OCI-LY3 (cell line): Measurements from ENCODE around the gene XK.

Experiments used
- H2AFZ ChIP-seq: fragments of 200-600, 300-600 bp; shearing (Covaris generic); 2 replicates; pipeline ENCODE4 v1.6.0; 2014; ENCODE audit warnings: antibody characterized with exemption, low read depth, low read length
- H3K27ac ChIP-seq: fragments of 200-600, 300-600 bp; sonication (generic); 2 replicates; pipeline ENCODE4 v1.5.1; 2014; ENCODE audit warnings: mild to moderate bottlenecking, low read length, moderate library complexity, mixed read lengths
- H3K27me3 ChIP-seq: fragments of 200-600, 300-600 bp; sonication (generic); 2 replicates; pipeline ENCODE4 v1.6.1; 2014; ENCODE audit warnings: low read depth, low read length, mixed read lengths
- H3K36me3 ChIP-seq: fragments of 200-600, 300-600 bp; sonication (generic); replicated peaks from 2 replicates; pipeline ENCODE3; 2014; ENCODE audit warnings: low read depth, low read length, mixed read lengths
- H3K4me1 ChIP-seq: fragments of 300-600, 200-600 bp; sonication (generic); 2 replicates; pipeline ENCODE4 v1.6.1; 2014; ENCODE audit warnings: low read length, mixed read lengths
- H3K4me2 ChIP-seq: fragments of 200-600, 300-600 bp; sonication (generic); 2 replicates; pipeline ENCODE4 v1.6.1; 2014; ENCODE audit warnings: low read length, mixed read lengths
- H3K4me3 ChIP-seq: fragments of 300-600, 200-600 bp; sonication (generic); 2 replicates; pipeline ENCODE4 v1.5.1; 2014; ENCODE audit warnings: antibody characterized with exemption, mild to moderate bottlenecking, low read length, moderate library complexity
- H3K79me2 ChIP-seq: fragments of 300-600, 200-600 bp; shearing (Covaris generic); 2 replicates; pipeline ENCODE4 v1.6.1; 2014; ENCODE audit warnings: mild to moderate bottlenecking, low read length, mixed read lengths
- H3K9ac ChIP-seq: fragments of 300-600, 200-600 bp; shearing (Covaris generic); 2 replicates; pipeline ENCODE4 v1.6.0; 2014; ENCODE audit warnings: mild to moderate bottlenecking, low read length, moderate library complexity
- H3K9me3 ChIP-seq: fragments of 200-600, 300-600 bp; shearing (Covaris generic); 2 replicates; pipeline ENCODE4 v1.6.1; 2014; ENCODE audit warnings: low read length, mixed read lengths; ENCODE audit not compliant: insufficient read depth
- H4K20me1 ChIP-seq: fragments of 200-600, 300-600 bp; sonication (generic); 2 replicates; pipeline ENCODE4 v1.6.1; 2016; ENCODE audit warnings: low read length, mixed read lengths; ENCODE audit not compliant: insufficient read depth
- CTCF ChIP-seq: fragments of 200-600, 300-600 bp; sonication (generic); IDR thresholded peaks from 2 replicates; pipeline ENCODE4 v1.5.1; 2014; ENCODE audit warnings: antibody characterized with exemption, low read length, low read depth
- EZH2phosphoT487 ChIP-seq: fragments of 200-600 bp; shearing (Covaris generic); IDR thresholded peaks from 2 replicates; pipeline ENCODE4 v1.6.1; 2018; ENCODE audit warnings: antibody characterized with exemption, mixed run types, low read depth

Gene XK

GRCh38 chrX:37676811-37677210, 8.8 kb upstream of the XK start:
- no peak overlapping the region for H3K4me3 ChIP-seq
- H3K9ac ChIP-seq = no peak overlapping the region
- no peaks in the 10 kb centered on the region for H3K27me3 ChIP-seq
- TF ChIP-seq CTCF (no peak), EZH2phosphoT487 (no peak)
- no peaks in the 10 kb centered on the region for H3K9me3 ChIP-seq
- no peaks in the 10 kb centered on the region for H3K79me2 ChIP-seq
- H3K4me2 ChIP-seq = no peak overlapping the region; the same call in 1 of the 2 replicates
- no peak overlapping the region for H3K27ac ChIP-seq
- H3K4me1 ChIP-seq = peaks cover 29% of the 10 kb centered on the region
- no peaks in the 10 kb centered on the region for H4K20me1 ChIP-seq
- H2AFZ ChIP-seq = no peak overlapping the region
- no peaks in the 10 kb centered on the region for H3K36me3 ChIP-seq

GRCh38 chrX:37677243-37677642, 8.3 kb upstream of the XK start:
- no peak for TF ChIP-seq CTCF
- TF ChIP-seq EZH2phosphoT487 = no peak
- H3K4me1 ChIP-seq = peaks cover 29% of the 10 kb centered on the region
- H3K9ac ChIP-seq = no peak overlapping the region
- H3K27me3 ChIP-seq = no peaks in the 10 kb centered on the region
- no peaks in the 10 kb centered on the region for H3K9me3 ChIP-seq
- peak overlapping the region; percentile 67 for H3K27ac ChIP-seq
- H3K4me2 ChIP-seq = peak overlapping the region; percentile 54
- H3K36me3 ChIP-seq = no peaks in the 10 kb centered on the region
- no peaks in the 10 kb centered on the region for H4K20me1 ChIP-seq
- H3K79me2 ChIP-seq = no peaks in the 10 kb centered on the region
- peak overlapping the region; percentile 29 for H3K4me3 ChIP-seq
- H2AFZ ChIP-seq = no peak overlapping the region

GRCh38 chrX:37677765-37678164, 7.8 kb upstream of the XK start:
- Histone ChIP-seq H3K27me3 (no peaks in the 10 kb centered on the region), H3K9ac (no peak overlapping the region), H3K4me1 (peaks cover 29% of the 10 kb centered on the region), H3K9me3 (no peaks in the 10 kb centered on the region), H3K27ac (peak overlapping the region; percentile 67), H3K4me3 (peak overlapping the region; percentile 29), H2AFZ (no peak overlapping the region), H3K79me2 (no peaks in the 10 kb centered on the region), H3K4me2 (peak overlapping the region; percentile 54), H3K36me3 (no peaks in the 10 kb centered on the region), H4K20me1 (no peaks in the 10 kb centered on the region)
- no peak for TF ChIP-seq CTCF

- H3K27me3 ChIP-seq = no peaks in the 10 kb centered on the region
- no peaks in the 10 kb centered on the region for H3K9me3 ChIP-seq
- H3K36me3 ChIP-seq = no peaks in the 10 kb centered on the region
- H3K4me1 ChIP-seq = peaks cover 29% of the 10 kb centered on the region
- no peak overlapping the region for H2AFZ ChIP-seq
- no peaks in the 10 kb centered on the region for H3K79me2 ChIP-seq
- no peak overlapping the region; the same call in 1 of the 2 replicates for H3K4me2 ChIP-seq
- TF ChIP-seq EZH2phosphoT487 (no peak), CTCF (no peak)
- H4K20me1 ChIP-seq = no peaks in the 10 kb centered on the region
- H3K27ac ChIP-seq = no peak overlapping the region
- H3K9ac ChIP-seq = no peak overlapping the region
- no peak overlapping the region for H3K4me3 ChIP-seq
Observed at GRCh38 chrX:37678574-37678973, 7.0 kb upstream of the XK start.
